GM21528 (cell line): ENCODE results near the gene MCF2L.

Experiments
- ATAC-seq: cut with Tn5 transposase; IDR thresholded peaks from one replicate; pipeline ENCODE4 v1.9.1; 2021; ENCODE audit warnings: mild to moderate bottlenecking, moderate library complexity; ENCODE audit not compliant: unreplicated experiment, low FRiP score

MCF2L gene

GRCh38 chr13:113058988-113059850 lies 90.2 kb downstream of the MCF2L start:
- ATAC-seq: no peak

GRCh38 chr13:113059891-113060290 lies 90.9 kb downstream of the MCF2L start:
- no peak for ATAC-seq

- ATAC-seq: no peak
Measured at GRCh38 chr13:113060557-113061270, 91.7 kb downstream of the MCF2L start.

- no peak for ATAC-seq
Measured at GRCh38 chr13:113061271-113061625, 92.2 kb downstream of the MCF2L start.

GRCh38 chr13:113061796-113062425 lies 92.9 kb downstream of the MCF2L start:
- no peak for ATAC-seq

GRCh38 chr13:113062691-113063090 lies 93.7 kb downstream of the MCF2L start:
- ATAC-seq: no peak

- no peak for ATAC-seq
Measured at GRCh38 chr13:113063091-113063491, 94.1 kb downstream of the MCF2L start.

- no peak for ATAC-seq
Measured at GRCh38 chr13:113064000-113064533, 95.1 kb downstream of the MCF2L start.

GRCh38 chr13:113064534-113065405 lies 95.8 kb downstream of the MCF2L start:
- ATAC-seq: no peak

- no peak for ATAC-seq
Measured at GRCh38 chr13:113065406-113066141, 96.6 kb downstream of the MCF2L start.

GRCh38 chr13:113066142-113066455 lies 97.1 kb downstream of the MCF2L start:
- no peak for ATAC-seq

GRCh38 chr13:113066746-113067145 lies 97.7 kb downstream of the MCF2L start:
- ATAC-seq: no peak

- ATAC-seq: no peak
Measured at GRCh38 chr13:113069861-113070805, 101.1 kb downstream of the MCF2L start.

GRCh38 chr13:113070855-113071254 lies 101.8 kb downstream of the MCF2L start:
- no peak for ATAC-seq

- no peak for ATAC-seq
Measured at GRCh38 chr13:113072376-113072775, 103.4 kb downstream of the MCF2L start.

- ATAC-seq: no peak
Measured at GRCh38 chr13:113073942-113074341, 104.9 kb downstream of the MCF2L start.

GRCh38 chr13:113074401-113074800 lies 105.4 kb downstream of the MCF2L start:
- no peak for ATAC-seq

GRCh38 chr13:113074876-113075275 lies 105.9 kb downstream of the MCF2L start:
- no peak for ATAC-seq

GRCh38 chr13:113075711-113076110 lies 106.7 kb downstream of the MCF2L start:
- ATAC-seq: no peak
